GM19452 (cell line): ENCODE data around the gene KCND3.

Source experiments
- ATAC-seq: cut with Tn5 transposase; IDR thresholded peaks from one replicate; pipeline ENCODE4 v1.9.1; 2021; ENCODE audit not compliant: unreplicated experiment

KCND3 gene

GRCh38 chr1:111851552-111851951, 137.9 kb downstream of the KCND3 start:
- no peak for ATAC-seq

DNA sequence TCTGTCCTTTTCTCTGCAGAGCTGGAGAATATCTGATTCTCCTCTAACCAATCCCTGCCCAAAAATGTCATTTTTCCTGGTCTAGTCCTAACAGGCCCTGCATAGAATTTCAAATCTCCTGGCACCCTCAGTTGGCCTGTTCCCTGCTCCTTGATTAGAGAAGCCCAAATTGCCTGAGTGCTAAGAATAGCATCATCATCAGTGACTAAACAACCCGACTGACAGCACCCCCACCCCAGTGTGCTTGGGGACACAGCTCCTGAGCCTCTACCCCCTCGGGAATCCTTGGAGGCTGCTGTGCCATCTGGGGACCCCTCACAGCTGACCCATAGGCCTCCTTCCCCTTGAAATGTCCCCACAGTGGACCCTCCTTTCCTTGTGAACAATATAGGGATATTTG, 139.4 kb downstream of the KCND3 start:
- ATAC-seq: no peak

GRCh38 chr1:111848852-111849545, 140.5 kb downstream of the KCND3 start:
- no peak for ATAC-seq

GRCh38 chr1:111847466-111847865, 142.0 kb downstream of the KCND3 start:
- ATAC-seq: no peak

GRCh38 chr1:111846842-111847241, 142.6 kb downstream of the KCND3 start:
- ATAC-seq: no peak

GRCh38 chr1:111843177-111843576, 146.3 kb downstream of the KCND3 start:
- no peak for ATAC-seq

- no peak for ATAC-seq
Measured at GRCh38 chr1:111842411-111842810, 147.1 kb downstream of the KCND3 start.

DNA sequence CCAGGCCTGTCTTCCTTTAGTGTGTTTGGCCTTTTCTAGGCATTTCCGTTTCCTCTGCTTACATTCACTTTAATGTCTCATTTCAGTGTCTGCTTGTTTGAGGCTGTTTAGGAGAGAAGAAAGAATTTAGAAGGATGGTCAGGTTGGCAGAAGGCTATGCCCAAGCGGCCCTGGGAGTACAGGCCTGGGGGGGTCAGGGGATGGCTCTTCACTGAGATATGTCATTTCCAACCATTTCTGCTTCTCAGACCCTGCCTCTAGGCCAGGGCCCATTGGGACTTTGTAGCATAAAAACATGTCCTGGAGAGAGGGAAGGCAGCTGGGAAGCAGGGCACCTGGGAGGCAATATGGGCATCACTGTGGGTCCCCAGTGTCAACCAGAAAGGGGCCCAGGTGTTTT, 147.7 kb downstream of the KCND3 start:
- ATAC-seq: no peak

- ATAC-seq: no peak
Measured at GRCh38 chr1:111841189-111841588, 148.3 kb downstream of the KCND3 start.

DNA sequence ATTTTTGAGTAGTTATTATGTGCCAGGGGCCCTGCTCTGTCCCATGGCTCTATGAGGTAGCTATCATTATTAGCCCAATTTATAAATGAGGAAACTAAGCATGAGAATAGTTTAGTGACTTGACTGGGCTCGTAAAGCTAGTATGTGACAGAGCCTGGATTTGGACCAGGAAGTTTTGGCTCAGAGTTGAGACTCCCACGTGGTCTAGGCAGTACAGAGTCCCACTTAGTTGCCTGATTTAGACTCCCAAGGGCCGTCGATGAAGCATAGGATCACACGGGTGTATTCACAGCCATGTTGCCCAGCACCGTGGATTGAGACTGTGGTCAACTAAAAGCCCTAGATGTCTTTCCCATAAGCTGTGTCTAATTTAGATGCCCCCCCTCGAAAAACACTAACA, 152.1 kb downstream of the KCND3 start:
- ATAC-seq: no peak

- no peak for ATAC-seq
Measured at GRCh38 chr1:111836111-111836510, 153.4 kb downstream of the KCND3 start.

GRCh38 chr1:111835514-111835913, 154.0 kb downstream of the KCND3 start:
- ATAC-seq: no peak

DNA sequence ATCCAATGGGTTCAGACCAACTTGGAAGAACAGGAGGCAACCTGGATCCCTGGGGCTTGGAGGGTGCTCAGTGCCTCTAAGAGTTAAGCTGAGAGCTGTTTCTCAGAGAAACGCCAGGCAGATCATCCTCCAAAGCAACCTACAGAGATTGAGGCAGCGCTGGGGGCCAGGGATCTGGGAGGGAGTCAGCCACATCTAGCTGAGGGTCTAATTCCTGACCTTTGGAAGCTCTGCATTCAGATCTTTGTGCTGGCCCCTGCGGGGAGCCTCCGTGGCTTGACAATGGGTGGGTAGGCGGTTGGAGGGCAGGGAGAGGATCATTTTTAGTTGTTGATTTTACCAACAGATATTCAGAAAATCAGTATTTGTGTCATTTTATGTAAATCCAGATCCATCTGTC, 154.5 kb downstream of the KCND3 start:
- ATAC-seq: no peak

GRCh38 chr1:111833334-111833733, 156.1 kb downstream of the KCND3 start:
- ATAC-seq: no peak

DNA sequence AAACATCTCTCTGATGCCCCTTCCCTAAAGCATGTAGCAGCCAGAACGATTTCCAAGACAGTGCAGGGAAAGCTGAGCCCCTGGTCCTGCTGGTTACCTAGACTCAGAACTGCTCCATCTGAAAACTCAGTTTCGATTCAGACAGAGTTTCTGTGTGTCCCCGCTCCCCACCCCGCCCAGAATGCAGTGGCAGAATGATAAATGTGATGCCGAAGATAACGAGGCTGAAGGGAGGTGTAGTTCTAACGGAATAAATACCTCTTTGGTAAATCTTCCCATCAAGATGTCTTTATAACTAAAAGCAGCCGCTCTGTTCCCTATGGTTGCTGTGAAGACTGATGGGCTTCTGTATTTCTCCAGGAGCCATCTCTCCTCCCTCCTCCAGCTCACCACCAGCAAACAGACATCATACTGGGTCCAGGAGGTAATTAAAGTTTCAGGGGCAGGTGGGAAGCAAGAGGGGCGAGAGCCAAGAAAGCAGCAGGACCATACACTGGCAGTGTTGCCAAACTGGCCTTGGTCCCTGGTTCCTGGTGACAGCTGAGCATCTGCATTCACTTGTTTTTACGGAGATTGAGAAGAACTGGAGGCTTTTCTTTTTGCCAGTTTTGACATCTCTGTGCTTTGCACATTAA, 156.8 kb downstream of the KCND3 start:
- no peak for ATAC-seq

GRCh38 chr1:111831153-111831552, 158.3 kb downstream of the KCND3 start:
- no peak for ATAC-seq

GRCh38 chr1:111827946-111828345, 161.5 kb downstream of the KCND3 start:
- no peak for ATAC-seq

DNA sequence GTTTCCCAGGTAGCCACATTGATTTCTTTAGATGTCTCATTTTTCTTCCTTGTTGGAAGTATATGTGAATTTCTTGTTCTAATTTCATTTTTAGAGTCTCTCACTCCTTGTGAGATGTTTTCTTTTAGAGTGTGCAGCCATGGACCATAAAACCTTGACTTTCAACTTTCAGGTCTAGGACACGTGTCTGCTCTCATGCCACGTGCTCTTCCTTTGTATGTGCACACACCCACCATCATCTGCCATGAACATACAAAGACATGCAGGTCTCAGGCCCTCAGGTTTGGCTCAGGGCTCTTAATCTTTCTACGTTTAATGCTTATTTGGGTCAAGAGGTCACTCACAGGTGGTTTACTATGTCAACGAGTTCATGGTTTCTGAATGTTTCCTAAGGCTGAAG, 163.2 kb downstream of the KCND3 start:
- no peak for ATAC-seq

GRCh38 chr1:111825217-111825616, 164.3 kb downstream of the KCND3 start:
- ATAC-seq: no peak

DNA sequence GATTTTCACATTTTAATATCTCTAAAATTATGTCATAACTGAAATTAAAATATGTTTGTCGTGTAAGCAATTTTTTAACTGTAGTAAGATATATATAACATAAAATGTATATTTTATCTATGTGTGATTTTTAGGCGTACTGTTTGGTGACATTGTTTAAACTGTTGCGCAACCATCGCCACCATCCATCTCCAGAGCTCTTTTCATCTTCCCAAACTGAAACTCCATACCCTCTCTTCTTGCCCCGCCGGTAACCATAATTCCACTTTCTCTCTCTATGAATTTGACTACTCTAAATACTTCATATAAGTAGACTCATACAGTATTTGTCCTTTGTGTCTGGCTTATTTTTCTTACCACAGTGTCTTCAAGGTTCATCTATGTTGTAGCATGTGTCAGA, 167.3 kb downstream of the KCND3 start:
- ATAC-seq: no peak

DNA sequence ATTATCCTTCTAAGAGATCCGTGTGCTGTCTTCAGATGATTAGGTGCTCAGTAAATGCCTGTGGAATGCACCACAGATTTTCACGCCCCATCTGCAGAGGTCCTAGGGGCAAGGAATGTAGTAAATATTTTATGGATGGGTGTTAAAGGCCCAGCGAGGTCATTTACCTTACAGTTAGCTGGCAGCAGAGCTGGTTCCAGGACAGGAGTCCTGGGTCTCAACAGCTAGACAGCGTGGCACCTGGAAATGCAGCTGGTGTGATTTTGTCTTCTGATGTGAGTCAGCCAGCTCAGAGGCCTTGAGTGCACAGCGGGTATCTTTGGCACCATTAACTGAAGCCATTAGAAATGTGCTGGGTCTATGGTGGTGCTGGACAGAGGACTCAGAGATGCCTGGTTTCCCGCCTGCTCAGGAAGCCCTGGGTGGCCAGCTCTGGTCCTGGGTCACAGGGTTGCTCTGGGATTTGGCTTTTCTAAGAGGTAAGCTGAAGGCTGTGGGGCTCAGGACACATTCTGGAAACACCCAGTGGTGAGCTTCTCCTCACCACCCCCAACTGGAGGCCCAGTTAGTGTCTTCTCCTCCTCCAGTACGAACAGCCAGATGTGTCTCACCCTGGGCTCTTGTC, 168.2 kb downstream of the KCND3 start:
- no peak for ATAC-seq

- no peak for ATAC-seq
Measured at GRCh38 chr1:111819566-111820263, 169.8 kb downstream of the KCND3 start.
